Measurements from ENCODE around the gene MB21D2.

Gene MB21D2

DNA sequence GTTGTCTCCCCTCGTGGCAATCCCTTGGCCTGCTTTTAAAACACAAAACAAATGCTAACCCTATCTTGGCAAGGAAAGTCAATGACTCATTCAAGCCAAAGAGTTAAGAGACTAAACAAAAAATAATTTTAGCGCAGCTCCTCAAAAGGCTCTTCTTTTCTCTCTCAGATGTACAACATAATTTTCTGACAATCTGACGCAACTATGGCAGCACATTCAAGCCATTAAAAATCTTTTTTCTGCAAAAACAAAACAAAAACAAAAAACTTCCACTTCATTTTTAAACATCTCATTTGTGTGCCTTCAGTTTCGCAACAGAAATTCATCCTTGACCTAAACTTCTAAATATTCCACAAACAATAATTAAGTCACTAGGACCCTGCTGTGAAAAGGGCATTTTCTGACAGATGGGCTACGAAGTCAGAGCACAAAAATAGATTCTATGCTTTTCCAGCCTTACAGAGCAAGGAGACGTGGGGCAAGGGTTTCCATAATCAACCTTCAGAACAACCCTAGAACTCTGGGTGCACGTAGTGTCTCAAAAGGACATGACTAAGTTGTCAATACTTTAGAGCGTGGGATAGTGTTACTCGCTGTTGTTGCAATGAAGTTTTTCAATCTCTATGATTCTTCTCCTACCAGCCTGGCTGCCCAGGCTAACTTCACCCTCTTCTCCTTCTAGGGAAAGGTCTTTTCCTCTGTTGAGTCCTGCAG lies 84.3 kb downstream of the MB21D2 start:
- DNase-seq (ENCODE audit: low read depth): no peak

GRCh38 chr3:192831801-192832347 lies 85.8 kb downstream of the MB21D2 start:
- no peak for DNase-seq (ENCODE audit: low read depth)

DNA sequence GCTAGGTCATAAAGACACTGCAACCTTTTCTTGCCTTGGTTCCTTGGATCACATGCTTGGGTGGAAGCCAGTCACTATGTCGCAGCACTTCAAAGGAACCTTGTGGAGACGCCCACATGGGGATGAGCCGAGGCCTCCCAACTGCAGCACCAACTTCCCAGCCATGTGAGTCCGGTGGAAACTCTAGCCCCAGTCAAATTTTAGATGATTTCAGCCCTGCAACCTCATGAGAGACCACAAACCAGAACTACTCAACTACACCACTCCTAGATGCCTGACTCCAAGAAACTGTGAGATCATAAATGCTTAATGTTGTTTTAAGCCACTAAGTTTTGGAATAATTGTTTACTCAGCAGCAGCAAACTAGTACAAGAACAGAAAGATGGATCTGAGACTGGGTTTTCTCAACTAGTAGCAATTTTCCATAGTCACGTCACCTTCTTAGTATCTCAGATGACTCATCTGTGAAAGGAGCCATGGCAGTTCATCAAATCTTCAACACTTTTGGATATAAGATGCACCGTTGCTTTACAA lies 86.5 kb downstream of the MB21D2 start:
- no peak for DNase-seq (ENCODE audit: low read depth)

- no peak for DNase-seq (ENCODE audit: low read depth)
Measured at GRCh38 chr3:192830291-192831110, 87.2 kb downstream of the MB21D2 start.

DNA sequence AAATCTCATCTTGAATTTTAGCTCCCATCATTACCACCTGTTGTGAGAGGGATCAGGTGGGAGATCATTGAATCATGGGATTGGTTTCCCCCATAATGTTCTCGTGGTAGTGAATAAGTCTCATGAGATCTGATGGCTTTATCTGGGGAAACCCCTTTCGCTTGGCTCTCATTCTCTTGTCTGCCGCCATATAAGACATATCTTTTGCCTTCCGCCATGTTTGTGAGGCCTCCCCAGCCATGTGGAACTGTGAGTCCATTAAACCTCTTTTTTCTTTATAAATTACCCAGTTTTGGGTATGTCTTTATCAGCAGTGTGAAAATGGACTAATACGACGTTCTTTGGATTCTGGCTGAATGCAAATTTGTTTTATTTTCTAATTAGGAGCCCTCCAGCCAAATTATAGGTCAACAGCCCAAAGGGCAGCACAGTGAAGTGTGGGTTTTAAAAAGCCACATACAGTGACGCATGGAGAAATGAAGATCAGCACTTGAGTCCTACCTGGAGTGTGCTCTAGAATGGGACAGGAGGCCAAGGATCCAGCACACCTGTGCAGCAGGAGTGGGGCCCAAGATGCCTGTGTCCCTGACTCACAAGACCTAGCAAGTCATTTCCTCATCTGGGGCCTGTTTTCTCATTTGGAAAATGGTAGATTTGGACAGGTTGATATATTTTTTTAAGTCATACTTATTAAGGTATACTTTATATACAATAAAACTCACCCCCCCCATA lies 89.6 kb downstream of the MB21D2 start:
- DNase-seq (ENCODE audit: low read depth): no peak

DNA sequence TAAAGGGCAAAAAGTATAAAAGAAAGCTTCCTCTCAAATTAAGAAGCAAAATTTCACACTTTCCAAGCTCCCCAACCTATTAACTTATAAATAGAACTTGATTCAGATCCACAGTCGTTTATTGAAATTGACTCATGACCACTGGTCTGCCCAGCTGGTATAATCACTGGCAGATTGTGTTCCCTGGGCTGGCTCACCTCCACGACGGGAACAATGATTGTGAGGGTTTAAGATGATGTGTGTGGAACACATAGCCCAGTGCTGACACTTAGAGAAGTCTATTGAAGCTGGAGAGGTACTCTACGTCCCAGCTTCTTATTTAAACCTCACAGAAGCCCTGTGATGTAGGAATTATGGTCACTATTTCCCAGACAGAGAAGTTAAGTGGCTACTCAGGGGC lies 90.4 kb downstream of the MB21D2 start:
- no peak for DNase-seq (ENCODE audit: low read depth)

GRCh38 chr3:192826214-192827006 lies 91.2 kb downstream of the MB21D2 start:
- DNase-seq (ENCODE audit: low read depth): no peak

DNA sequence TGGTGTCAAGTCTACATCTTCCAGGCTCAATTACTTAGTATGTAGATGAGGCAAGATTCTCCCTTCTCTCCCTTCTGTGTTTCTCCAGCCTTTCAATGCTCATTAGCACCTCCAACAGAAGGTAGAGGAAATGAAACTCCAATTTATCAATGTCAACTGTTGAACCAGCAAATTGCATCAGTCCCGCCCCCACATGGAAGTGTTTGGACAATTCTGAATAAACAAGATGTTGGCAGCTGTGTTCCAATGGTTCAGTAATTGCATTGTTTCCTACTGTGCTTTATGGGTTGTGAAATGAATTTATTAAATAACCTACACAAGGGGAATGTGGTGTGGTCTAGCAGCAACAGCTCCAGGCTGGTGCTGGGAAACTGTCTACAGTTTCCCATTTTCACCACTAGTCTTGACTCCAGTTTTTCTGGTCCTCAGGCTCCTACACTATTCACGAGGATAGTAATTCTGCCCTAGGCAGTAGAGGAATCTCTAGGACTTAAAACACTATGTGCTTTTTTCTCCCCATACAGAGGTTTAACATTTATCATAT lies 91.9 kb downstream of the MB21D2 start:
- DNase-seq (ENCODE audit: low read depth): no peak

DNA sequence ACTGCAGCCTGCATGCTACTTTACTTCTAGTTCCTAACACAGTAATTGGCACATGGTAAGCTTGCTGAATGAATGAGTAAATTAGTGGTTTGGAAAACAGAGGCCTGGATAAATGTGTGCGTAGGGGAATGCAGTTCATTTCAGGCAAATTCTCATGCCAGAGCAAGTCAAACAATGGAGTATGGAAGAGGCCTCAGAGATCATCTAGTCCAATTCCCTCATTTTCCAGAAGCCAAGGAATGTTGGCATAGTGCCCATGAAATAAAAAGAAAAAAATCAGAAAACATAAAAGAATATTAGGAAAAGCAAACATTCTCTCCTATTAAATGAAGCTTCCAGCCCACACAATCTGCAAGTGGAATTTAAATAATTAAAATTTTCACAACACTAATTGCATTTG lies 92.4 kb downstream of the MB21D2 start:
- DNase-seq (ENCODE audit: low read depth): no peak

- no peak for DNase-seq (ENCODE audit: low read depth)
Measured at GRCh38 chr3:192824313-192824712, 93.3 kb downstream of the MB21D2 start.

- DNase-seq (ENCODE audit: low read depth): no peak
Measured at GRCh38 chr3:192821161-192821560, 96.5 kb downstream of the MB21D2 start.

- no peak for DNase-seq (ENCODE audit: low read depth)
Measured at GRCh38 chr3:192820161-192820560, 97.5 kb downstream of the MB21D2 start.

DNA sequence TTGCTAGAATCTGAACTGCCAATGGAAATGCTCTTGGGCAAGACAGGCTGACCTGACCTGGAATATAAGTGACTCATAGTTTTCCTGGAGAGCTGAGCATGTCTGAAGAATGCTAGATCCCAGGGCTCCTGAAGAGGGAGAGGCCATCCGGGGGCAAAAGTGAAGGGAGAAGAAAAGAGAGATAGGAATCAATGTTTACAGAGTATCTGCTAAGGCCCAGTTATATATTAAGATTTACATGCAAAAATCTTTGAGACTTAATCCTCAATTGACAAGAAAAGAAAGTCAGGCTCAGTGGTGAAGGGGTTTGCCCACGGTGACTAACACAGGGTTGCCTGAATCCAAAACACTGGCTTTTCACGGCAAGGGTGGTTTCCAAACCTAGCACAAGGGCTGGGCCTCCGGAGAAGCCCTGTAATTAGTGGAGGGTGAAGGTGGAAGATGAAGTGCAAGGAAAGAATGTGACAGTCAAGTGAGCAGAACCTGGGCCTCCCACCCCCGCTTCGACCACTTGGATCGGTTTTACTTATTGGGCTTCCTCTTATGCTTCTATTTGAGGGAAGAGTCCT lies 98.6 kb downstream of the MB21D2 start:
- no peak for DNase-seq (ENCODE audit: low read depth)

GRCh38 chr3:192818126-192818525 lies 99.5 kb downstream of the MB21D2 start:
- DNase-seq (ENCODE audit: low read depth): no peak

DNA sequence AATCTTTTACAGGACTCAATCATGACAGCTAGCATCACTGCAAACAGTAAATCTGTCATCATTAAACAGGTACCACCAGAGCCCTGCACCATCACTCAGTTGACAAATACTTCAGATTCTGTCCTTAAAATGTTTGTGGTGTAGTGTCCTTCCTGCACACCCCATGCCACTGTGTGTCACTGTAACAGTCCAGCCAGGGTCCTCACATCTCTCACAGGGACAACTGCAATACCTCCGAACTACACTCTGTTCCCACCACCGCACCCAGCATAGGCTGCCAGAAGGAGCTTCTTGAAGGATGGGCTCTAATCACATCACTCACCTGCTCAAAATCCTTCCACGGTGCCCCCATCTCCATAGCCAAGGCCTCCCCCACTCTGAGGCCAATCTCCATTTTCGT lies 100.2 kb downstream of the MB21D2 start:
- no peak for DNase-seq (ENCODE audit: low read depth)

DNA sequence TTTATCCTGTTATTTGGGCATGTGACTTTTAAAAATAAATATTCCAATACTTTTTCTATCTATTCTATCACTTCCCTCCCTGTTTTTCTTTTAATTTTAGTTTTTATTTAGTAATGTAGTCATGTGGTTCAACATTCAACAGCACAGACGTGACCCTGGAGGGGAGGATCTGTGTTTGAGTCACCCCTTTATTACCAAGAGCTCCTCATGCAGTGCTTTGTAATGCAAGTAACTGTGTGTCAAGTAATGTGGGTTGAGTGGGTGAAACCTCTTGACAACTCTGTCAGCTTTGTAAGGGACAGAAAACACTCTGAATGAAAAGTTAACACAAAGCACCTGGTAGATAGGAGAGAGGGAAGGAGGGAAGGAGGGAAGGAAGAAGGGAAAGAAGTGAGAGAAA lies 100.6 kb downstream of the MB21D2 start:
- DNase-seq (ENCODE audit: low read depth): no peak

- DNase-seq (ENCODE audit: low read depth): no peak
Measured at GRCh38 chr3:192816351-192816750, 101.3 kb downstream of the MB21D2 start.

GRCh38 chr3:192812743-192813383 lies 104.8 kb downstream of the MB21D2 start:
- DNase-seq (ENCODE audit: low read depth): no peak

DNA sequence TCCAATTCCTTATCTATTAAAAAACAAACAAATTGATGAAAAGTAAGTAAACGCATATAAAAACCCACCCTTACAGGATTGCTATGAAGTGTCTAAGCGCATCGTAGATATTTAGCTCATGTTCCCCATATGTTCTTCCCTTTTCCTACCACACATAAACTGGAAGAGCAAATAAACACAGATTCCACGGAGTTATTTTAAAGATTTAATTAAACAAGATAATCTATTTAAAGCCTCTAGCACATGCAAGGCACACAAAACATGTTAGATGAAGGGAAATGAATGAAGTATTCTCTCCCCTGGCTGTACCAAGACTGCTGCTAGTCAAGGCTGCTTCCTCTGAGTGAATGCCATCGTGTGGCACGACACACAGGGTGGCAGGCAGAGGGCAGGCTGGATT lies 111.9 kb downstream of the MB21D2 start:
- DNase-seq (ENCODE audit: low read depth): no peak

- no peak for DNase-seq (ENCODE audit: low read depth)
Measured at GRCh38 chr3:192804502-192804901, 113.2 kb downstream of the MB21D2 start.
